ENCODE results near the gene TBX10. TPM values are rescaled to one million over a fixed set of nuclear protein-coding genes. Genes with fewer than 3 reads are reported as not detected.

Gene TBX10
- total RNA-seq, 4 donors from 2014 or later, result not detected

GRCh38 chr11:67680696-67681470, 41.3 kb upstream of the TBX10 start:
- Histone ChIP-seq H3K27me3 (peaks cover 0 to 8% (median 4%) of the 10 kb centered on the region in 3 donors), H3K4me1 (no peaks in the 10 kb centered on the region), H3K27ac (no peak overlapping the region), H3K9me3 (no peaks in the 10 kb centered on the region), H3K4me3 (no peak overlapping the region), H3K36me3 (no peaks in the 10 kb centered on the region)
- TF ChIP-seq POLR2A (IDR thresholded peaks at IDR 0.05) (no peak), CTCF (IDR thresholded peaks at IDR 0.05 in 4 of 5, conservative IDR thresholded peaks at IDR 0.05 in 1 of 5) (no peak)
- ATAC-seq (no peak), DNase-seq (no peak)
- in situ Hi-C loops (cut with MboI; ENCODE audit: low sequenced_read_pairs in 4 of 4), result no loop called here
- intact Hi-C loops (cut with DNase I; ENCODE audit: low total_unique reads), result no loop called here

DNA sequence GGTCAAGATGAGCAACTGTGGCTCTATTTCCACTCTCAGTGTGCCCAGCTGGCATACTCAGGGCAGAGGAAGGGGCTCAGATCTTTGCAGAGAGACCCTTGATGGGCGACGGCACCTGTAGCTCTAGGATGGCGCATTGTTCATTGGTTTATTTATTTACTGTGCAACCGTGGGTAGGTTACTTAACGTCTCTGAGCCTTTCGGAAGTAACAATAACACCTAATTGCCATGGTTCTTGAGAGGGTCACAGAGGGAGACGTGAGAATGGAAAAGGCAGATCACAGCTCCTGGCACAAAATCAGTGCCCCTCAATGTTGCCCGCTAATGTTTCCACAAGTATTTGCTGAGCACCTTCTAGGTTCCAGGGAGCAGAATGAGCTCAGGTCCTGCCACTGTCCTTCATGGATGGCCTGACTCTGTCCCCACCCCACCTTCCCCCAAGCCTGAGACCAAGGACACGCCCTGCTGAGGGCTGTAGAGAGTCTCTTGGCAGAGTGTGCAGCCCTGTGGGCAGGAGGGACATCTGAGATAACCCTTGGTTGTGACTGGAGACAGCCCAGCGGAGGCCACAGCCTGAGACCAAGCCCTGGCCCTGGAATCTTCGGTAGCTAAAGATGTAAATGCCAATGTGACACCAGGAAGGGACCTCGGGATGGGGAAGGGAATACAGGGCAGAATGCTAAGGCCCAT, 35.6 kb upstream of the TBX10 start:
- Histone ChIP-seq H3K27me3 (peaks cover 16 to 27% (median 16%) of the 10 kb centered on the region in 3 donors), H3K27ac (no peak overlapping the region), H3K36me3 (no peaks in the 10 kb centered on the region), H3K4me3 (no peak overlapping the region), H3K4me1 (no peaks in the 10 kb centered on the region), H3K9me3 (no peaks in the 10 kb centered on the region)
- DNase-seq (no peak), ATAC-seq (no peak)
- in situ Hi-C loops (cut with MboI; ENCODE audit: low sequenced_read_pairs in 4 of 4), result no loop called here
- no peak for TF ChIP-seq CTCF (IDR thresholded peaks at IDR 0.05 in 4 of 5, conservative IDR thresholded peaks at IDR 0.05 in 1 of 5)
- no peak for TF ChIP-seq POLR2A (IDR thresholded peaks at IDR 0.05)
- intact Hi-C loops (cut with DNase I; ENCODE audit: low total_unique reads), result no loop called here

GRCh38 chr11:67674442-67674871, 34.9 kb upstream of the TBX10 start, which contains the start of gene ALDH3B2:
Gene ALDH3B2, minus strand, starts transcription at chr11:67674623. Its CDS starts 7,688 bp downstream, at chr11:67666935.
- H3K36me3 ChIP-seq, result no peaks in the 10 kb centered on the region
- DNase-seq (no peak), ATAC-seq (no peak)
- no peak for TF ChIP-seq CTCF (IDR thresholded peaks at IDR 0.05 in 4 of 5, conservative IDR thresholded peaks at IDR 0.05 in 1 of 5)
- no peak for TF ChIP-seq POLR2A (IDR thresholded peaks at IDR 0.05)
- in situ Hi-C loops (cut with MboI; ENCODE audit: low sequenced_read_pairs in 4 of 4) (no loop called here), intact Hi-C loops (cut with DNase I; ENCODE audit: low total_unique reads) (no loop called here)
- no peaks in the 10 kb centered on the region for H3K4me1 ChIP-seq
- H3K4me3 ChIP-seq, result no peak within 1 kb of the TSS
- no peaks in the 10 kb centered on the region for H3K9me3 ChIP-seq
- peaks cover 16 to 27% (median 16%) of the 10 kb centered on the region in 3 donors for H3K27me3 ChIP-seq
- no peak within 1 kb of the TSS for H3K27ac ChIP-seq

DNA sequence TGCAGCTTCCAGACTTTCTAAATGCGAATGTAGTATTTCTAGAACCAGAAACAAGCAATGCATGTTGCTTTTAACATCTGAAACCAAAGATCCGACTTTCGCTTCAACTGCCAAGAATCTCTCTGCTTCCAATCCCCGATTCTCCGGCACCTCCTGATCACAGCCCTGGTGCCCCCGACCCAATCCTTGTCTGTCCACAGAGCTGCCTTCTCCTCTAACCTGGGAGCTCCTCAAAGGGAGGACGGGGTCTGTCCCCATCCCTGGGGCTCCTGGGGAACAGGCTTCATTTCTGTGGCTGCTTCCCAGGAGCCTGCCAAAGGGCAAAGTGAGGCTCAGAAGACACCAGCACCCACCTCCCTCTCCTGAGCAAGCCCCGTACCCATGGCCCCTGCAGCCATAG, 34.3 kb upstream of the TBX10 start:
- Histone ChIP-seq H3K27ac (no peak overlapping the region), H3K4me1 (no peaks in the 10 kb centered on the region), H3K27me3 (peaks cover 16 to 27% (median 16%) of the 10 kb centered on the region in 3 donors), H3K9me3 (no peaks in the 10 kb centered on the region), H3K4me3 (no peak overlapping the region), H3K36me3 (no peaks in the 10 kb centered on the region)
- intact Hi-C loops (cut with DNase I; ENCODE audit: low total_unique reads), result no loop called here
- TF ChIP-seq POLR2A (IDR thresholded peaks at IDR 0.05), result no peak
- no peak for TF ChIP-seq CTCF (IDR thresholded peaks at IDR 0.05 in 4 of 5, conservative IDR thresholded peaks at IDR 0.05 in 1 of 5)
- no peak for ATAC-seq
- in situ Hi-C loops (cut with MboI; ENCODE audit: low sequenced_read_pairs in 4 of 4), result no loop called here
- no peak for DNase-seq

All from gastrocnemius medialis (tissue), 4 donors.